GM18868 (cell line): ENCODE data around the gene ANKRD16.
"Not testable (repeated sequence)": the region's sequence is repeated elsewhere in the genome, so short reads cannot be mapped to it uniquely, and the experiment has no call there.

Experiments used
- ATAC-seq: cut with Tn5 transposase; IDR thresholded peaks from one replicate; pipeline ENCODE4 v1.9.1; 2021; ENCODE audit warnings: mild to moderate bottlenecking, moderate library complexity; ENCODE audit not compliant: unreplicated experiment

Gene ANKRD16

DNA sequence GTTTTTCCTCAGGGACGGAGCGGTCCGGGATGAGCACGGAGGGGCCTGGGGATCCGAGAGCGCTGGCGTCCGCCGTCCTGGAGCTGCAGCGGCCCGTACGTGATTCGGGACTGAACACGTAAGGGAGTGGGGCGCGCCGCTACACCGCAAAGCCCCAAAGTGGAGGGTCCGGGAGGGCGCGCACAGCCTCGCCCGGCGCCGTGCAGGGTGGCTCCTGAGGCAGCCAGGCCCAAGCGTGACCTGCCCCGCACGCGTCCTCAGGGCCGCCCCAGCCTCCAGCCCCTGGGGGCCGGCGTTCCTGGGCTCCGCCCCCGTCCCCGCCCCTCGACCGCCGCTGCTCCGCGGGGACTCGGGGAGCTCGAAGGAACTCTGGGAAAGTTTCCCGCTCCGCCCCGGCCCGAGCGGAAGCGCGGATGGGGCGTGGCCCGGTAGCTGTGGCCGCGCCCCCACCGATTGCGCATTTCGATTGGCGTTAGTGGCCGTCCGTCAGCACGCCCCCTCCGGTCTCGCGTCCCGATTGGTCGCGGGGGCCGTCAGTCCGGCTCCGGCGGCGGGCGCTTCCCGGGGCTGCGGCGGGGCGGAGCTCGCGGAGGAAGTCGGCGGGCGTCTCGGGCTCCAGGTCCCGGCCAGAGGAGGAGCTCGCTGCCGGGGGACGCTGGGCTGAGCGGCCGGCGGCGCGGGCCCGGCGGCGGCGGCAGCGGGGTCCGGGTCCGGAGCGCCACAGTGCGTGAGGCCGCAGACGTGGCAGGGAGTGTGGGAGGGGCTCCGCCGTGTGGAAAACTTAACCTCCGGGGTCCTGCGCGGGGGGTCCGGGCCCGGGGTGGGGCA is at the start of gene ANKRD16, which contains the start of gene FBH1:
ANKRD16 (minus strand) TSS at position 270 of the 828 bp plus-strand sequence. CDS start 539 bp downstream, outside the sequence.
FBH1 (plus strand) TSS at position 620 of the 828 bp plus-strand sequence; CDS start at position 723, 103 bp downstream.
- peak; percentile 86 for ATAC-seq

DNA sequence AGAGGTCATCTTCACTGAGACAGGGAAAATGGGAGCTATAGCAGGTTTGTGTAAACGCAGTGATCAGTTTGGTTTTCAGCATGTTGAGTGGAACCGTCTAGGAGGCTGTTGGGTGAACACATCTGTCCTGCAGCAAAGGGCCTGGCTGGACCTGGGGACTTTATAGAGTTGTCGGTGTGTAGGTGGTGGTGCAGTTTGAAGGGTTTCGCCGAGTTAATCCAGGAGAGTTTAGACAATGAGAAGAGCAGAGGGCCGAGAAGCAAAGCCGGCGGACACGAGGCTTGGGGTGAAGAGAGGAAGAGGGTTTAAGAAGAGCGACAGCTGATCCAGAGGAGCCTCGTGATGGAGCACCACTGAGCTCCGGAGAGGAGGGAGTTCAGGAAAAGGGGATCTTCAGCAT is 48.6 kb upstream of the ANKRD16 start:
- no peak for ATAC-seq

DNA sequence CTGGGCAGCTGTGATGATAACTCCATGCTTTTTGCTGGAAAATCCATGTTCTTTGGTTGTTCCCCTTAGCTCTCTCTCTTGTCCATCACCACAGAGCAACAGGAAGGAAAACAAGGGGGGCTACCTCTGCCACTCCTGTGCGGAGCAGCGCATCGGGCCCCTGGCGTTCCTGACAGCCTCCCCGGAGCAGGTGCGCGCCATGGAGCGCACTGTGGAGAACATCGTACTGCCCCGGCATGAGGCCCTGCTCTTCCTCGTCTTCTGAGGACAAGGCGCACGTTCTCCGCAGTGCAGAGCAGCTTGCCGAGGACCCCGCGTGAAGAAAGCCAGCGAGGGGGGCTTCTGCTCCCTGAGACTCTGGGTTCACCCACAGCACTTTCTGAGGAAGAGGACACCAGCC is 47.3 kb upstream of the ANKRD16 start:
- ATAC-seq: no peak

DNA sequence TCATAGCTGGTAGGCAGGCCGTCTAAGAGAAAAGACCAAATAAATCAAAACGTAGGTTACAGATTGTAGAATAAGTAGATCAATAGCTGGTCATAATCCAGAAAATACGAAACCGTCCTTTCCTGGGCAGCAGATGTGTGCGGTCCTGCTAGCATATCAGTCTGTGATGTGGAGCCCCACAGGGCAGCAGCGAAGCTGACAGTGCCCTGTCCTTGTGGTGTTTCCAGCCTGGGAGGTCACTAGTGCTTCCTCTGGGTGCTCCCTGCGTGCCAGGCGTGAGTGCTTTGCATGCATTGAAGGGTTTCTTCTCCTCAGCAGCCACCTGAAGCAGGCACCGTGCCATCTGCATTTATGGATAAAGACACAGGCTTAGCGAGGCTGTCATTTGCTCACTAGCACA is 45.9 kb upstream of the ANKRD16 start:
- no peak for ATAC-seq

DNA sequence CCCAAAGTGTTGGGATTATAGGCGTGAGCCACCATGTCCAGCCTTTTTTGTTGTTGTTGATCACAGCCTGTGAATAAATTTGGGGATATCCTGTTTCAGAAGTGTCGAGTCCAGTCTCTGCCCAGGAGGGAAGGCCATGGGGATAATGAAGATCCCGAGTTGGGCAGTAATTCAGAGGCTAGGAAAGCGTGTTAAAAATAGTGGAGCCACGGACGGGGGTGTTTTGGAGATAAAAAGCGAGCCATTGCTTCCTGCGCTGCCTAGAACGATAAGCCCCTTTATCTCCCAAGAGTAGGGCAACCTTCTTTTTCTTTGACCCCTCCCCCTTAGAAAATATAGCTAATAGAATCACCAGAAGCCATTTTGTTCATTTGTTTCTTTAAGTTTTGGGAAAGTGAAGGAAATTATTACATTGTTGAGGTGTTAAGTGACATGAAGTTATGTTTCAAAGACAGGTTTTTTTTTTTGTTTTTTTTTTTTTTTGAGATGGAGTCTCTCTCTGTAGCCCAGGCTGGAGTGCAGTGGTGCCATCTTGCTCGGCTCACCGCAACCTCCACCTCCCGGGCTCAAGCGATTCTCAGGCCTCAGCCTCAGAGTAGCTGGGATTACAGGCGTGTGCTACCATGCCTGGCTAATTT is 44.3 kb upstream of the ANKRD16 start:
- no peak for ATAC-seq

DNA sequence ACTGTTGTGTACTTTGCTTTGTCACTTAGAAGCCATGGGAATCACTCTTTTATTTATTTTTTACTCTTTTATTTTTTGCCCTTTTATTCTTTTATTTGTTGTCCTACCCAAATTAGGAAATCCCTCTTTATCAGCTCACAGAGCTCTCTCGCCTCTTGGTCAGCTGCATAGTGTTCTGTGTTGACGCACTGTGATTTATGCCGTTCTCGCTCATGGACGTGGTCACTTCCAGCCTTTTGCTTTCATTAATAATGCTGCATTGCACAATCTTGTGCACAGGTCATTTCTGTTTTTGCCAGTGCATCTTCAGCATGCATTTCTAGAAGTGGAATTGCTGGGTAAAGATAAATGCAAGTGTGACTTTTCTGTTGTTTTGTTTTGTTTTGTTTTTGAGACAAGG is 42.7 kb upstream of the ANKRD16 start:
- no peak for ATAC-seq

DNA sequence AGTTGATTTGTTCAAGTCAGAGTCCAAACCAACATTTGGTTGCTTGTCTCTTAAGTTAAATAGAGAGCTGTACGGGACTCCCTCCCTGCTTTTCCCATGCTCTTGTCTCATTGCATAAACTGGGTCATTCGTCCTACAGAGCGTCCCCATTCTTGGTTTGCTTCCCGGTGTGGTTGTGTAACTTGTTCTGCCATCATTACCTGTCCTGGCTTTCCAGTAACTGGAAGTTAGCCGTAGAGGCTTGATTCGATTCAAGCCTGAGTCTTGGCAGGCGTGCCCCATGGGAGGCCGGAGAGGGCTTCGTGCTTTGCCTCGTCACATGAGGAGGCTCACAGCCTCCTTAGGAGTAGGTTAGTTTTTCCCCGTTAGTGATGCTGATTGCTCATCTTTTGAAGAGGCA is 40.6 kb upstream of the ANKRD16 start:
- no peak for ATAC-seq

DNA sequence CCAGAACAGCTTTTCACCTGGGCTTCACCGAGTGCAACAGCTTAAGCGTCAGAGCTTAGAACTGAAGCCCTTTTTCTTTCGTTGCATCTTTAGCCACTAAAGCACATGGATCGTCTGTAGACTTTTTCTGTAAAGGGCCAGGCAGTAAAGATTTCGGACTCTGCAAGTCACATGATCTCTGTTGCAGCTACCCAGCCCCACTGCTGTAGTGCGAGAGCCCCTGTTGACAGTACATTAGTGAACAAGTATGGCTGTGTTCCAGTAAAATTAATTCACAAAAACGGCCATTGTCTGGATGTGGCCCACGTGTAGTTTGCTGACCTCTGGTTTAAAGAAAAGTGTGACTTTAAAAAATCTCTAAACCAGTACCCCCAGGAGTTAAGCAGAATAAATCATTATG is 39.7 kb upstream of the ANKRD16 start:
- no peak for ATAC-seq

DNA sequence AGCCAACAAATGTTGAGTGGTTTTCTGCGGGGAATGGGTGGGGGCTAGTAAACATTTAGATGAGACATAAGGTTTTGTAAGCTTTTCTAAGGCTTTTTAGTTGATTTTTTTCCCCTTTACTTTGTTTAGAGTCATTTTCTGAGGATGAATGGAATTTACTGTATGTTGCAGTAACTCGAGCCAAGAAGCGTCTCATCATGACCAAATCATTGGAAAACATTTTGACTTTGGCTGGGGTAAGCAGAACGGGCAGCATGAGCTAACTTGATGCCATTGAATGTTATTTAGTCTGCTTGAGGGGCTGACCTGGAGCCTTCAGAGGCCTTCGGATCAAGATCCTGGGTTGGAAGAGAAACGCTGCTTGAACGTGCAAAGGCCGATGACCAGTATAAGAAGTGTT is 37.6 kb upstream of the ANKRD16 start:
- ATAC-seq: no peak

DNA sequence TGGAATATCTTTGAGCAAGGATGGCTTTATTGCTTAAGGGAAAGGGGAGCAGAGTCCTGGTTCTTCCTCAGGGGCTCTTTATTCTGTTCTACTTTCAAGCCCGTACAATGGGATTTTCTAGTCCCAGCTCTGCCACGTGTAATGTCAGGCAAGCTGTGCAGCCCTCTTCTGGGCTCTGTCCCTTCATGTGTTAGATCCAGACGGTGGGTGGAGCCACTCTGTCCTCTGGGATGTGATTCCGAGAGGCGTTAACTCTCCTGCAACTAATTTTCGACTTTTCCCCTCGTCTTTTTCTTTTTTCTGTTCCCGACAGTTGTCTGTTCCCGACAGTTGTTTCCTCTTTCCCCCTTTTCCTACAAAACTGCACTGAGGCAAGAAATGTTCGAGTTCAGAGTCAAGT is 35.2 kb upstream of the ANKRD16 start:
- no peak for ATAC-seq

DNA sequence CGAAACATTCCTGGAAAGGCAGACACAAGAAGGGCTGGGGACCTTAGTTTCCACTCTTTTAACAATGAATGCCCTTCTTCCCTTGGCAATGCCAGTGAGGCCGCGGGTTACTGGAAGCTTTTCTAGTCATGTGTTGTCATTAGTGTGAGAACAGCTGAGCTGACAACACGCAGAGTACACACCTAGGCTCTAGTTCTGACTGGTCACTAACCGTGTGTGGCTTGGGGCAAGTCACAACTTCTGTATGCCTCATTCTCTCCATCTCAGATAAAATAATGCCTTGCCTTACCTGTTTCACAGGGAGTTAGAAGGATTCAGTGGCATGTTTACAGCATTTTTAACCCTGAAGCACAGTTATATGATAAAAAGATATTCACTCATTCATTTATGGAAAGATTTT is 32.1 kb upstream of the ANKRD16 start:
- ATAC-seq: no peak

DNA sequence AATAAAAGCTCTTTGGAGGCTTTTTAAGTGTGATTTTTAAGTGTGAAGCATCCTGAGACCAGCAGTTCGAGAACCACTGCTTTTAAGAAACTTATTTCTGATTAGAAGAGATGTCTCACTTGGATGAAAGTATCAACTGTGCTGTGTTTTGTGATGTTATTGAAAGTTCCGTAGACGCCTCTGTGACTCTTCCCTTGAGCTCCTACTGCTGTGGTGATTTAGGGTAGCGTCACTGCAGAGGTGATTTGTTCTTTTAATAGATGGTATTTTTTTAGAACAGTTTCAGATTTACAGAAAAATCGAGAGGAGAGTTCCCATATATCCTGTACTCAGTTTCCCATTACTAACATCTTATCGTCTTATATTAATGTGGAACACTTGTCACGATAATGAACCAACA is 29.9 kb upstream of the ANKRD16 start:
- ATAC-seq: no peak

DNA sequence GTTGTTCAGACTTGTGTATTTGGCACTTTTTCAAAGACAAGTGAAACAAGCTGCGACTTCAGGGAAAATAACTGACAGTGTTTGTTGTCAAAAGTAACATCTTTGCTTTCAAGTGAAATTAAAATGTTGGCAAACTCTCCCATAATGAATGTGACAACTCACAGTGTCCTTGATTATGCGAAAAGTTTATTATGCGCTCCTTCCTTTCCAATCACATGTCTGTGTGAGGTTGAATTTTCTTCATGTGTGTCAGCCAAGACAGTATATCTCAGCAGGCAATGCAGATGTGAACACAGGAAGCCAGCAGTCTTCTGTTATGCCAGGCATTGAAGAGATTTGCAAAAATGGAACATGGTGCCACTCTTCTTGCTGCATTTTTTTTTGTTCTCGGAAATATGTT is 29.1 kb upstream of the ANKRD16 start:
- ATAC-seq: no peak

DNA sequence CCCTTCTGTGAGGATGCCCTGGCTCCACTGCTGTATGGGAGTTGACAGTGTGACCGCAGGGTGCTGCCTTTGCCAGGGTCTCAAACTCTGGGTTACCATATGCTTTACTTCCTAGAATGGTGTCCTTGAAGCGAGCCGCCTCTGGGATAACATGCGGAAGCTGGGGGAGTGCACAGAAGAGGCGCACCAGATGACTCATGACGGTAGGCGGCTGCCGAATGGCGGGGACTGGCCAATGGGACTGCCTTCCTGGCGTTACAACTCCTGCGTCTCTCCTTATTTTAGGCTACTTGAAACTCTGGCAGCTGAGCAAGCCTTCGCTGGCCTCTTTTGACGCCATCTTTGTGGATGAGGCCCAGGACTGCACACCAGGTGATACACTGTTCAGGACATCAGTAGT is 27.6 kb upstream of the ANKRD16 start:
- no peak for ATAC-seq

DNA sequence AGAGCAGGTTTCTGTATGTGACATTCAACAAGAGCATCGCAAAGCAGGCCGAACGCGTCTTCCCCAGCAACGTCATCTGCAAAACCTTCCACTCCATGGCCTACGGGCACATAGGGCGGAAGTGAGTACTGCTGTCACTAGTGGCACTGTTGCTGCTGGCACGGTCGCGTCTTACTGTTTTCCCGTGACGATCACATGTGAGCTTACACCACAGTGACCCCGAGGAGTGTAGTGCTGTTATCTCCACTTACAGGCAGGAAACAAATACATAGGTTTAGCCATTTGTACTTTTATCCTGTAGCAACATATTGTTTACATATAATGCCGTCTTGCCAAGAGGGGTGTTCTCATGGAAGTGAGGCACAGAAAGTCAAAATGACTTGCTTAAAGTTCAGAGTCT is 25.8 kb upstream of the ANKRD16 start:
- ATAC-seq: no peak

DNA sequence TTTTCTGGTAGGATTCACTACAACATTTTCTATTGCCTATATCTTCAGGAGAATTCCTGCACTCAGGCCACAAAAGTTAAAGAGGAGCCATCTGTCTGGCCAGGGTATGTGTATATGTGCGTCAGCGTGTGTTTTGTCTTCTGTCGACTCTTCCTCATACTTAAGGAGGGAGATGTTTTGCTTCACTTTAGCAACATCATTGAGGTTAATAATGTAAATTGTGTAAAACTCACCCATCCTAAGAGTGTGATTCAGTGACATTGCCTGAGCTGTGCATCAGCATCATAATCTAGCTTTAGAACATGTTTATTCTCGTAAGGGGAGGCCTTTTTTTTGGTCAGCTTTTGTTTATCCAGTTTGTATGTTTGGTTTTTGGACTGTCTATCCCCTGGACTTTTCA is 24.0 kb upstream of the ANKRD16 start:
- ATAC-seq: no peak

DNA sequence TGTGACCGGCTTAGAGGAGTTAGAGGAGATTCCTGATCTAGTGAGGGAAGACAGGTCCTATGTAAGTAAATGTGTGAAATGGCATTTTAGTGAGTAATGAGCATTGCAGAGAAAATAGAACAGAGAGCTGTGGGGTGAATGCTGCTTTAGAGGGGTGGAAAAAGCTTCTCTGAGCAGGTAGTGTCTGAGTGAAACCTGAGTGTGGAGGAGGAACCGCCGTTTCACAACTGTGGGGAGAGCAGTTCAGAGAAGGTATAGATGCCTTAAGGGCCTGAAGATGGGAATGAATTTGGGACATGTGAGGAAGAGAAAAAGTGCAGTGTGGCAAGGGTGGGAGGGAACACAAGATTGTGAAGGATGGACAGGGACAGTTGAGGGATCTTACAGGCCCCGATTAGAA is 22.0 kb upstream of the ANKRD16 start:
- ATAC-seq: no peak

DNA sequence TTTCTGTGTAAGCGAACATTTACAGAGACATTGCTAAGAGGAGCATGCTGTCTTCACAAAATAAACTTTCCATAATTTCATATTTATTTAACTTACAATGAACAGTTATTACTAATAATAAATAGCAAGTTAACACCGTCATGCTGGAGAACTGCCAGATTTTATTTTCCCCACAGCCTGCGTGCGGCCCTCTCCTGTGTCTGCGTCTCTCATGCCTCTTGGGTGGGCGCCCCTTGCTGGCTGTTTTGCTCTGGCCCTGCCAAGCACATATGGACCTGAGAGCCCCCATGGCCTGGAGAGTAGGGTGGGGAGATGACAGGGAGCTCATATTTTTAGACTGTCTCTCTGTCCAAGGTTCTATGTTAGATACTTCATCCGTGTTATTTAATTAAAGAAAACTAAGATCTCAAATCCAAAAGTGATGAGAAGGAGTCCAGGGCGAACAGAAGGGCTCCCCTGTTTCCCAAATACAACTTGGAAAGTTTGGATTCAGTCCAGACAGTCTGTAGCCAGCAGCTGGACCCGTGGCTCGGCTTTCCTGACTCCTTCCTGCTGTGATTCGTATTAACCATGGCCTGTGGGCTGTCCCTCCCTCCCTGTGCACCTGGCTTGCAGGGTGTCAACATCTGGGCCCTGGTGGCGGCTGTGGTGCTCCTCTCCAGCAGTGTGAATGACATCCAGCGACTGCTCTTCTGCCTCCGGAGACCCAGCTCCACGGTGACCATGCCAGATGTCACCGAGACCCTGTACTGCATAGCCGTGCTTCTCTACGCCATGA is 20.8 kb upstream of the ANKRD16 start:
- ATAC-seq: no peak

DNA sequence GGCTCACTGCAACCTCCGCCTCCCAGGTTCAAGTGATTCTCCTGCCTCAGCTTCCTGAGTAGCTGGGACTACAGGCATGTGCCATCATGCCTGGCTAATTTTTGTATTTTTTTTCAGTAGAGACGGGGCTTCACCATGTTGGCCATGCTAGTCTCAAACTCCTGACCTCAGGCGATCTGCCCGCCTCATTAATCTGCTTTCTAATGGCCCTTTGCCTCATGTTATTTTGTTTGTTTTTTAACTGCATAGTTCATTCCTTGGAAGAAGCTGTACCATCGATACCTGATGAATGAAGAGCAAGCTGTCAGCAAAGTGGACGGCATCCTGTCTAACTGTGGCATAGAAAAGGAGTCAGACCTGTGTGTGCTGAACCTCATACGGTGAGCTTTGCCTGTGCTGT is 19.0 kb upstream of the ANKRD16 start:
- ATAC-seq: not testable (repeated sequence)

DNA sequence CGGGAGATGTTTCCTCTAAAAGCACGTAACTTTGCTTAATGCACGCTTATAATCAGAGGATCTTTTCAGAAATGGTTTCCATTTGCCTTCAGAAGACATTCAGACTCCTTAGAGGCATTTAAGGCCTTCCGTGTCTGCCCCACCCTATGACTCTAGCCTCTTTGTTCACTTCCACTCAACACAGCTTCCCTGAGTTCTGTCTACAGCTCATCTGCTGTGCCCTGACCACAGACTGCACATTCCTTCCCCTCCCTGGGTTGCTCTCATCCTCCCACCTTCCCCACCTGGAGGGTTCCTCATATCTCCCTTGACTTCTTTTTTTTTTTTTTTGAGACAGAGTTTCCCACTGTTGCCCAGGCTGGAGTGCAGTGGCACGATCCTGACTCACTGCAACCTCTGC is 17.0 kb upstream of the ANKRD16 start:
- ATAC-seq: no peak

DNA sequence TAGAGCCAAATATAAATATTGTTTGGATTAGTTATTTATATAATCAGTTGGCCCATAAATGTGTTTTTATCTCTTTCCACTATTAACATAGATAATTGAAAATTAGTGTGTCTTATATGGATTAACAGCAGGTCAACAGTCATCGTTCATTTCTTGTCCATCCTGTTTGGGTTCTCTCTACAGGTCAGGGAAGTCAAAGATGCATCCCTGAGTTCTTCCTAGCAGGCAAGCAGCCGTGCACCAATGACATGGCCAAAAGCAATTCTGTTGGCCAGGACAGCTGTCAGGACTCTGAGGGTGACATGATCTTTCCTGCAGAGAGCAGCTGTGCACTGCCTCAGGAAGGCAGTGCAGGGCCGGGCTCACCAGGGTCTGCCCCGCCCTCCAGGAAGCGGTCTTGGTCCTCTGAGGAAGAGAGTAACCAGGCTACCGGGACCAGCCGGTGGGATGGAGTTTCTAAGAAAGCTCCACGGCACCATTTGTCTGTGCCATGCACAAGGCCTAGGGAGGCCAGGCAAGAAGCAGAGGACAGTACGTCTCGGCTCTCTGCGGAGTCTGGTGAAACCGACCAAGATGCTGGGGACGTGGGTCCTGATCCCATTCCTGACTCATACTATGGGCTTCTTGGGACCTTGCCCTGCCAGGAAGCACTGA is 16.3 kb upstream of the ANKRD16 start:
- no peak for ATAC-seq
